GM18909 (cell line): ENCODE results near the gene MYB.
"Not testable (repeated sequence)": the region's sequence is repeated elsewhere in the genome, so short reads cannot be mapped to it uniquely, and the experiment has no call there.

Experiments
- ATAC-seq: cut with Tn5 transposase; IDR thresholded peaks from one replicate; pipeline ENCODE4 v1.9.1; 2021; ENCODE audit warnings: mild to moderate bottlenecking; ENCODE audit not compliant: unreplicated experiment, poor library complexity

MYB gene

DNA sequence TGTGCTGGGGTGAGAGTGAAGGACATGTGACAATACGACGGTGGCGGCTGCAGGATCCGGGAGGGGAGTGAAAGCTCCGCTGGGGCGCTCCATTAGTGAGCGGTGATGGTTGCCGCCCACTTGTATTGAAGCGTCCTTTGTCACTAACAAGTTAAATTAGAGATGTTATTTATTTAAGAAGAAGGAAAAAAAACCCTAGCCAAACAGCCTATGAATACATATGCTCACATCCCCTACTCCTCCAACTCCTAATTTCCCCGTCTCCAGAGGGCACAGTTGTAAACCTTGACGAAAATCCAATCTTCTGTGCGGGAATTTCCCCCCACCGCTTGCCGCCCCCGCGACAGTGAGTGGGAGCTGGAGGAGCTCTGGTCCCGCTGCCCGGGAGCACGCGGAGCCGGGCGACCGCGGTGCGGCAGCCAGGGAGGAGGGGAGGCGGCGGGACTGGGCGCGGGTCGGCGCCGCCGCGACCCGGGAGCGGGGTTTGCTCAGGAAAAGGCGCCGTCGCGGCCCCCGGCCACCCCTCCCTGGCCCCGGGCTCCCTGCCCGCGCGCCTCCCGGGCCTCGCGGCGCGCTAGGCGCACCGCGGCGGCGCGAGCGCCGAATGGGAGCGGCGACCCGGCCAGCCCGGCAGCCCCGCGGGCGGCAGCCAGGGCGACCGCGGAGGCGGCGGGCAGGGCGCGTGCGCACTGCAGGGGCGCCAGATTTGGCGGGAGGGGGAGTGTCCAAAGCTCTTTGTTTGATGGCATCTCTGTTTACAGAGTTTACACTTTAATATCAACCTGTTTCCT, at the start of gene MYB:
TSS of gene MYB (plus strand) at position 767 of the 791 bp plus-strand sequence. CDS start 206 bp downstream, outside the sequence.
- ATAC-seq: peak; percentile 41

DNA sequence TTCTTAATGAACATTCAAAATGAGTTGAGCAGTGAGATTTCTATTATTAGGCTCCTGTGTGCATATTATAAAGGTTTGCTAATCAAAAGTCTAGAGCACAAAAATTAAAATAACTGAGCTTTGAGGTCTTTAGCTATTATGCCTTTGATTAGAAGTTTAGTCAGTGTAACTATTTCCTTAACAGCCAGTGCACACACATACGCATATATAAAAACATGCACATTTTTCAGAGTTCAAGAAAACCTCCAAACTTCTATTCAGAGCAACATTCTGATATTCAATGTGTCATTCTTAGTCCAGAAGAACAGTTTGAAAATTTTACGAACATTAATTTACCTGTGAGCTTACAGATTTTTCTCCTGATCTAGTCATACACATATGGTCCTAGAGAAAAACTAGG, 48.3 kb upstream of the MYB start:
- no peak for ATAC-seq

DNA sequence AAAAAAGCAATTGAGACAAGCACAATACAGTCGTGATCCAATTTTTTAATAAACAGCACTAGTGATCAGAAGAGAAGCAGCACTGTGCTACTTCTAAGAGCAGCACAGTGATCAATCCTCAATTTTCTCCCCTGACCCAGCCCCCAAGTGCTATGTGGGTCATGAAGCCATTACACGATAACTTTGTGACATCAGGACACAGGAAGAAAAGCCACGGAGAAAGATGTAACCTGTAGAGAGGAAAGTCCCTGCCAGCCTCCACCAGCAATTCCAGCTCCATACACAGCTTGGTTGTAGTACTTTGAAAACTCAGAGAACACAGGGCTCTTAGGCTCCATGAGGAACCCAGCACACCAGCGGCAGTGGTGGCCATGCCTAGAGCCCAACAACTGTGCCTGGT, 45.3 kb upstream of the MYB start:
- no peak for ATAC-seq

- ATAC-seq: no peak
These were observed 43.3 kb upstream of the MYB start for GRCh38 chr6:135137826-135138225.

DNA sequence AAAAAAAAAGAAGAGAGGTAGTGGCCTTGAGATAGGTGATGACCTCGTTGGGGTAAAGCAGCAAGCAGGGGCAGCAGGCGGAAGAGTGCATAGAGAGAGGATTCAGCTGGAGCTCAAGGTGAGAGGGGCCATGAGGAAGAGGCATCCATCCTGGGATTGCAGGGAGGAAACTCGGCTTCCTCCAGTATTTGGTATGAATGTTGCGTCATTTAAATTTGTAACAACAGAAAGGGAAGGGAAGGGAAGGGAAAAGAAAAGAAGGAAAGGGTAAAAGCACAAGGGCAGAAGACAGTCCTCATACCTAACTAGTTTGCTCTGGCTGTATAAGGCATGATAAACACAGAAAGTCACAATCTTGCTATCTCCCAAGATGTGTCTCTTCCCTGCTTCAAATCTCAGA, 39.9 kb upstream of the MYB start:
- no peak for ATAC-seq

GRCh38 chr6:135141728-135142127, 39.4 kb upstream of the MYB start:
- peak; percentile 61 for ATAC-seq

GRCh38 chr6:135142232-135142631, 38.9 kb upstream of the MYB start:
- ATAC-seq: not testable (repeated sequence)

GRCh38 chr6:135144673-135145062, 36.4 kb upstream of the MYB start:
- ATAC-seq: no peak

DNA sequence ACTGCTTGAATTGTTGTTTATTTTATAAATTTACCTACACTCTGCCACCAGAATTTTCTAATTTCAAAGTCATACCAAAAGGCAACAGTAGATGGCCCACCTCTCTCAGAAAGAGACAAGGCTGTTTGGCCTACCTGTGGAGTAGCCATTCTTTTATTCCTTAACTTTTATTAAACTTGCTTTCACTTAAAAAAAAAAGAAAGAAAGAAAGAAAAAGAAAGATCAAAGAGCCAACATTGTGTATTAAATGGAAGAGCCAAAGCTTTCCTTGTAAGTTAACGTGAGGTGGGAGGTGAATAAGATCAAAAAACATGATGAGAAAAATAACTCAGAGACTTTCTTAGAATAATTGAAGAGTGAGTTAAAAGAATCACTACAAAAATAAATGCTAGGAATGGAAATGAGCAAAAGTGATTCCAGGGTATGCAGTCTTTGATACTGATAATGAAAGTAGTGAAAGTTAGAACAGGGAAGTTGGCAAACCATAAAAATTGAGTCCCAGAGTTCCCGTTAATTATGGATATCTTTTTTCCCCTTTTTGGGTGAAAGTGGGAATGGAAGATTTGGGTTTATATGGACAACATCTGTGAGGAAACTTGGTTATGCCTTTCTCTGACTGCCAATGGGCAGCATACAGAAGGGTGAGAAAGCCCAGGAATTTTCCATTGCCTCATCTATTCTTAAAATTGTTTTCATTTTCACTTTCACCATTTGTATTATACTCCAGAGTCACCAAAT, 35.9 kb upstream of the MYB start:
- peak; percentile 37 for ATAC-seq

- ATAC-seq: no peak
These were observed 34.8 kb upstream of the MYB start for GRCh38 chr6:135146162-135146934.

DNA sequence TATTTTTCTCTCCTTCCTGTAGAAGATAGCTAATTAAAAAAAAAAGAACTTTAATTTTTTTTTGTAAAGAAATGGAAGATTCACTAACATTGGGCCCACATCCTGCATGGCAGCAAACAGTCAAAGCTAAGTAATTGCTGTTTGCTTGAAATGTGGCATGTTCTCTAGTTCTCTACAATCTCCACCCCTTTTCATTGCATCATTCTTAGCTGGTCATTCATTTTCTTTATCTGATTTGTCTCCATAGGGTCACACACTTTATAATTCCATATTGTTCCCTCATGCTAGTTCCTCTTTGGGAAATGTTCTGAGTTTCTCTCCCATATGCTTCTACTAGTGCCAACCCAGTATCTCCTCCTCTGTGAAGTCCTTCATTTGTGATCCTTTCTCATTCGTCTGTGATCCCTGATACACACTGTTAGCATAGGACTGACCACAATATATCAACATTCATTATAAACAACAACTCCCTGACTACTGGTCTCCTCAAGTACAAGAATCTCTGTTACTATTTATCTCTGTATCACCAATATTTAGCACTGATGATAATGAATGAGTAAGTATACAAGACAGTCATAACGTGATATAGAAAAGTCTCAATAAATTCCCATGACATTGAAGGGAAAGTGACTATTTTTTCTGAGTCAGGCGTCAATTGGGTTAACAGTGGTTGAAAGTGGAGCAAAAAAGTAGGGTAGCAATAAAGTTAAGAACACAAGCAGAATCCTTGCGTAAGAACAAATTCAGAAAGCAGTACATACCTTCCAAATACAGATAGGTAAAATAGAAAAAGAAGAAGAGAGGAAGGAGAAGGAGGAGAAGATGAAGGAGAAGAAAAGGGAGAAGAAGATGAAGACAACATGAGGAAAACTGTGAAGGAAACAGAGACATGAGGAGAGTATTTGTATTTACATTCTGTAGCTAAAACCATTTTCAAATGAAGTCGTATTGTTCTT, 33.2 kb upstream of the MYB start:
- ATAC-seq: no peak

- ATAC-seq: no peak
These were observed 32.2 kb upstream of the MYB start for GRCh38 chr6:135148889-135149288.

GRCh38 chr6:135149376-135149775, 31.7 kb upstream of the MYB start:
- ATAC-seq: no peak

- not testable (repeated sequence) for ATAC-seq
These were observed 30.6 kb upstream of the MYB start for GRCh38 chr6:135150481-135150880.

GRCh38 chr6:135154125-135154524, 27.0 kb upstream of the MYB start:
- not testable (repeated sequence) for ATAC-seq

DNA sequence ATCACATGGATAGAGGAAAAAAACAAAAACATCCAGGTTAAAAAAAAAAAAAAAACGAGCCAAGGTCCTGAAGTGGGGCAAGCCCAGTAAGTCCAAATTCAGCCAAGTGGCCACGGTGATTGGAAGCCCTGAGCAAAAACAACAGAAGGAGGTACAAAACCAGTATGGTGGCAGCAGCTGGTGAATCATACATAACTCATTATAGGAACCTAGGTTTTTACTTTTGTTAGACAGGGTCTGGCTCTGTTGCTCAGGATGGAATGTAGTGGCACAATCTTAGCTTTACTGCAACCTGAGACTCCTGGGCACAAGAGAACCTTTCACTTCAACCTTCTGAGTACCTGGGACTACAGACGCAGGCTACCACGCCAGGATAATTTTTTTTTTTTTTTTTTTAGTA, 22.7 kb upstream of the MYB start:
- ATAC-seq: no peak

- ATAC-seq: peak; percentile 66
These were observed 21.6 kb upstream of the MYB start for GRCh38 chr6:135159531-135159930.

GRCh38 chr6:135161411-135162395, 19.4 kb upstream of the MYB start:
- ATAC-seq: no peak
